ENCODE results near the gene FARS2. TPM values are rescaled to one million over a fixed set of nuclear protein-coding genes. Genes with fewer than 3 reads are reported as not detected.

FARS2 gene
- total and polyA plus RNA-seq, 12 donors: 7.6 to 22.4 (median 20.8) TPM

DNA sequence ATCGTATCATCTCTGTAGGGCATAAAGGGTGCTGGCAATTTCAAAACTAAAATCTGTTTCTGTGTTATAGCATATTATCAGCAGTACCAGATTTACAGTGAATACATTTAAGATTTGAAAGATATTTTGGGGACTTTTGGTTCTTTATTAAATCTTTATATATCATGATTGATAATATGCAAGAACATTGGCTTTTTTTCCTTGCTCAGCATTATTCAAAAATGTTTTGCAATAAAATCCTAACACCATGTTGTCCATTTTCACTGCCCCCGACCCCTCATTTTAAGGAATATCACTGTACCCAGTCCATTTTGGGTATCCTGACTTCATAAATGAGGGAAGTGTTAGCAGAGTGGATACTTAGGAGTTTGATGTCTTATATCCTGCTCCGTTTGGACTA is 16.3 kb downstream of the FARS2 start:
- Histone ChIP-seq H3K27ac (no peak overlapping the region), H3K4me3 (no peak overlapping the region), H3K9me3 (no peaks in the 10 kb centered on the region), H3K36me3 (no peaks in the 10 kb centered on the region), H3K27me3 (no peaks in the 10 kb centered on the region), H3K4me1 (peaks cover 0 to 12% (median 0%) of the 10 kb centered on the region in 9 donors)
- intact Hi-C loops (cut with DNase I): no loop called here
- no peak for ATAC-seq
- DNase-seq: no peak
- 94 to 95% methylated on average over 3 of the region's 3 CpGs for WGBS, 2 donors
- no peak for TF ChIP-seq CTCF (IDR thresholded peaks at IDR 0.05)

DNA sequence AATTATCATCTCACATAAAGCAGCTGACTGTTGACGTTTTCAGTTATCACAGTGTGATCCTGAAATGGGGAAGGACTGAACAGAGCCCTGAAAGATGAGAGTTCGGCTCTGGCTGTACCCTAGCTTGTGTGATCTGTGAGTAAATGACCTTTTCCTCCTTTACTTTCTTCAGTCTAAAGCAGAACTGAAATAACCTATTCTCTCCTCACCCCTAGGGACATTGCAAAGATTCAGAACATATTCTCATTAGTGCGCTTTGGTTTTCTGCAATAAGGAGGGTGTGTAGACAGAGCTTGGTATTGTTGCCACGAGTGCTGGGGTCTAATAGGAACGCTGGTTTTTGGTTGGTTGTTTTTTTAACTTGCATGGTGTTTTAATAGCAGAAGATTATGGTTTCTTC is 16.7 kb downstream of the FARS2 start:
- no peak for DNase-seq
- H3K4me1 ChIP-seq: peaks cover 0 to 12% (median 0%) of the 10 kb centered on the region in 9 donors
- intact Hi-C loops (cut with DNase I): no loop called here

DNA sequence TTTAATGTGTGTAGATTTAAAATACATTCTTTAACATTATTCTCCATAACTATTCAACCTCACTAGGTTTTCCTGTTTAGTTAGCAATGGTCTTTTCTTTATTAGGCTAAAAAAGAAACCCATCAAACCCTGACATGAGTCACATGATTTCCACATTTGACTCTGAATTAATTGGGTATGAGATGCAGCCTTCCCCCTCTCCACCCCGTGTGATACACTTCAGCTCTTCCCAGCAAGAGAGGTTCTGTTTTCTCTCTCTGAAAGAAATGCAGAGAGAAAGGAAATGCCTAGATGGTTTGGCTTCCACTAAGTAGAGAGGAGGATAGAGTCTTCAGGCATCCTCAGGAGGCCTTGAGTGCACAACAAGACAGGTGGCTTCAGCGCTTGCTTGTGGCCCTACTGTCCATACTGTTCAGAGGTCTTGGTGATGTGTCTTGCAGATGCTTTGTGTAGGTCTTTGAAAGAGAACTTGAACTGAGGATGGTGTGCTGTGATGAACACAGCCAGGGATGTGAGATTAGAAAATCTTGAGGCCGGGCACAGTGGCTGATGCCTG is 17.3 kb downstream of the FARS2 start:
- Histone ChIP-seq H3K27me3 (no peaks in the 10 kb centered on the region), H3K27ac (no peak overlapping the region), H3K4me1 (peaks cover 0 to 12% (median 0%) of the 10 kb centered on the region in 9 donors), H3K36me3 (no peaks in the 10 kb centered on the region), H3K9me3 (no peaks in the 10 kb centered on the region), H3K4me3 (no peak overlapping the region)
- DNase-seq (no peak), ATAC-seq (no peak)
- 92 to 99% methylated on average over 3 of the region's 3 CpGs for WGBS, 2 donors
- intact Hi-C loops (cut with DNase I): no loop called here
- no peak for TF ChIP-seq CTCF (IDR thresholded peaks at IDR 0.05)

More for the DNA sequence above, 16.7 kb downstream of the FARS2 start:
- Histone ChIP-seq H3K9me3 (no peaks in the 10 kb centered on the region), H3K27me3 (no peaks in the 10 kb centered on the region), H3K36me3 (no peaks in the 10 kb centered on the region), H3K27ac (no peak overlapping the region), H3K4me3 (no peak overlapping the region)
- 89 to 91% methylated on average over 5 of the region's 5 CpGs for WGBS, 2 donors
- ATAC-seq: no peak
- no peak for TF ChIP-seq CTCF (IDR thresholded peaks at IDR 0.05)

GRCh38 chr6:5279891-5280338 is 18.6 kb downstream of the FARS2 start:
- ATAC-seq: no peak
- Histone ChIP-seq H3K27me3 (no peaks in the 10 kb centered on the region), H3K4me3 (no peak overlapping the region), H3K9me3 (no peaks in the 10 kb centered on the region), H3K36me3 (no peaks in the 10 kb centered on the region), H3K4me1 (peaks cover 0 to 12% (median 0%) of the 10 kb centered on the region in 9 donors), H3K27ac (no peak overlapping the region)
- intact Hi-C loops (cut with DNase I): no loop called here
- TF ChIP-seq CTCF (IDR thresholded peaks at IDR 0.05): no peak
- DNase-seq: no peak
- 97 to 98% methylated on average over 2 of the region's 2 CpGs for WGBS, 2 donors

Measured in heart right ventricle (tissue), 16 donors.